Measurements from ENCODE around the gene SLC26A9. TPM values are rescaled to one million over a fixed set of nuclear protein-coding genes. Genes with fewer than 3 reads are reported as not detected.
"Not testable (repeated sequence)": the region's sequence is repeated elsewhere in the genome, so short reads cannot be mapped to it uniquely, and the experiment has no call there.

The SLC26A9 gene
- total and polyA plus RNA-seq, 2 experiments from 2014 or later = not detected

DNA sequence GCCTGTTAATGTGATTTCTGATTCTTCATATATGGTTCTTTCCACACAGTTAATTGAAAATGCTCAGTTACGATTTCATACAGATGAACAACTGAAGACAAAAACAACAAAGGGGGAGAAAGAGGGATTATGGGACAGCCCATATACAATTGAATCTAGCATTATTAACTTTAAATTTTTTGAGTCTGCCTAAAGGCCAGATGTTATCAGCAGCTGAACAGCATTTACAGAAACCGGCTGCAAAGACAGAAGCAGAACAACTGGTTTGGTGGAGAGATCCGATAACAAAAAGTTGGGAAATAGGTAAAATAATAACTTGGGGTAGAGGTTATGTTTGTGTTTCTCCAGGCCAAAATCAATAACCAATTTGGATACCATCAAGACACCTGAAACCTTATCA, 49.1 kb downstream of the SLC26A9 start:
- H3K27me3 ChIP-seq (ENCODE audit: insufficient read depth); H3K27ac Mint-ChIP-seq; H4K20me1 ChIP-seq (replicated peaks; ENCODE audit: insufficient read depth); H2AFZ ChIP-seq; H3K27ac ChIP-seq (ENCODE audit: low read depth); H3K4me1 ChIP-seq (ENCODE audit: insufficient read depth); H3K27me3 Mint-ChIP-seq (ENCODE audit: insufficient read depth, low read depth, poor library complexity); H3K79me2 ChIP-seq (replicated peaks; ENCODE audit: insufficient read depth); H3K4me3 ChIP-seq; H3F3A ChIP-seq (replicated peaks; ENCODE audit: low read depth); ATAC-seq; H3K4me3 Mint-ChIP-seq; H3K36me3 ChIP-seq (ENCODE audit: insufficient read depth); H3K9me2 ChIP-seq (ENCODE audit: insufficient read depth); DNase-seq (ENCODE audit: low spot score): not testable (repeated sequence)
- Mint-ChIP-seq H3K36me3 (ENCODE audit: low read depth) (peaks cover 20% of the 10 kb centered on the region), H3K4me1 (peaks cover 14% of the 10 kb centered on the region; the same call in 2 of the 3 replicates), H3K9me3 (peaks cover 51% of the 10 kb centered on the region)
- H3K4me2 ChIP-seq = 0 out of 2 replicates have a peak overlapping the region, but pooled peaks have one; percentile 52

DNA sequence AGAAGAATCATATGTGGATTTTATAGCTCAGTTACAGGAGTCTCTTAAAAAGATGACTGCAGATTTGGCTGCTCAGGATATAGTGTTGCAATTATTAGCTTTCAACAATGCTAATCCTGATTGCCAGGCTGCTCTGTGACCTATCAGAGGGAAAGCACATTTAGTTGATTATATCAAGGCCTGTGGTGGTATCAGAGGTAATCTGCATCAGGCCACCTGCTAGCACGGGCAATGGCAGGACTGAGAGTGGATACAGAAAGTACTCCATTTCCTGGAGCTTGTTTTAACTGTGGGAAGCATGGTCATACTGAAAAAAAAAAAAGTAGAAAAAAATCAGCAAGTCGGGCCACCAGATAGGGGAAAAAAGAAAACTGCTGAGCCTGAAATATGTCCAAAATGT, 51.1 kb downstream of the SLC26A9 start:
- peaks cover 51% of the 10 kb centered on the region for H3K9me3 Mint-ChIP-seq
- DNase-seq (ENCODE audit: low spot score); H3K4me3 ChIP-seq; H3F3A ChIP-seq (replicated peaks; ENCODE audit: low read depth); H3K4me3 Mint-ChIP-seq; H3K4me2 ChIP-seq; ATAC-seq; H3K27ac Mint-ChIP-seq; H3K27me3 ChIP-seq (ENCODE audit: insufficient read depth); H3K27ac ChIP-seq (ENCODE audit: low read depth); H3K79me2 ChIP-seq (replicated peaks; ENCODE audit: insufficient read depth); H3K27me3 Mint-ChIP-seq (ENCODE audit: insufficient read depth, low read depth, poor library complexity); H3K4me1 ChIP-seq (ENCODE audit: insufficient read depth); H4K20me1 ChIP-seq (replicated peaks; ENCODE audit: insufficient read depth); H2AFZ ChIP-seq; H3K36me3 ChIP-seq (ENCODE audit: insufficient read depth); H3K9me2 ChIP-seq (ENCODE audit: insufficient read depth): not testable (repeated sequence)
- peaks cover 14% of the 10 kb centered on the region; the same call in 2 of the 3 replicates for H3K4me1 Mint-ChIP-seq
- peaks cover 20% of the 10 kb centered on the region for H3K36me3 Mint-ChIP-seq (ENCODE audit: low read depth)

DNA sequence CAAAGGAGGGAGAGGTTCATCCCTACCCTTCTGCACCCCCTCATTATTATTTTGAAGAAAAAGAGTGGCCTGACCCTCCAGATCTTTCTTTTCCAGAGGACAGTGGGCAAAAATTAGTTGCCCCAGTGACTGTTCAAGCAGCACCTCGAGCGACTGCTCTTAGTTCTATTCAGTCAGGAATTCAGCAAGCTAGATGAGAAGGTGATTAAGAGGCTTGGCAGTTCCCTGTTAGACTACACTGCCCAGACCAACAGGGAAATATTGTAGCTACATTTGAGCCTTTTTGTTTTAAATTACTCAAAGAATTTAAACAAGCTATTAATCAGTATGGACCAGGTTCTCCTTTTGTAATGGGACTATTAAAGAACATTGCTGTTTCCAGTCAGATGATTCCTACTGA, 51.8 kb downstream of the SLC26A9 start:
- H3K4me1 ChIP-seq (ENCODE audit: insufficient read depth); DNase-seq (ENCODE audit: low spot score); ATAC-seq: not testable (repeated sequence)

DNA sequence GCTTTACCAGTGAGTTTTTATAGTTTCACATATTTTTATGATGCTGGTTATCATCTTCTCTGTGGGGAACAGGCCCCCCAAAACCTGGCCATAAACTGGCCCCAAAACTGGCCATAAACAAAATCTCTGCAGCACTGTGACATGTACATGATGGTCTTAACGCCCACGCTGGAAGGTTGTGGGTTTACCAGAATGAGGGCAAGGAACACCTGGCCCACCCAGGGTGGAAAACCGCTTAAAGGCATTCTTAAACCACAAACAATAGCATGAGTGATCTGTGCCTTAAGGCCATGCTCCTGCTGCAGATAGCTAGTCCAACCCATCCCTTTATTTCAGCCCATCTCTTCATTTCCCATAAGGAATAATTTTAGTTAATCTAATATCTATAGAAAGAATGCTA, 52.6 kb downstream of the SLC26A9 start:
- not testable (repeated sequence) for H2AFZ ChIP-seq; H3K4me3 Mint-ChIP-seq; ATAC-seq; H3K79me2 ChIP-seq (replicated peaks; ENCODE audit: insufficient read depth); H3K4me2 ChIP-seq; H3K36me3 ChIP-seq (ENCODE audit: insufficient read depth); H3K27me3 ChIP-seq (ENCODE audit: insufficient read depth); H4K20me1 ChIP-seq (replicated peaks; ENCODE audit: insufficient read depth); H3K4me1 ChIP-seq (ENCODE audit: insufficient read depth); H3K27ac Mint-ChIP-seq; H3K9me2 ChIP-seq (ENCODE audit: insufficient read depth); H3F3A ChIP-seq (replicated peaks; ENCODE audit: low read depth); H3K27me3 Mint-ChIP-seq (ENCODE audit: insufficient read depth, low read depth, poor library complexity); H3K27ac ChIP-seq (ENCODE audit: low read depth); DNase-seq (ENCODE audit: low spot score); H3K4me3 ChIP-seq
- Mint-ChIP-seq H3K9me3 (peaks cover 38% of the 10 kb centered on the region), H3K36me3 (ENCODE audit: low read depth) (peaks cover 10% of the 10 kb centered on the region), H3K4me1 (peaks cover 14% of the 10 kb centered on the region; the same call in 2 of the 3 replicates)

More for the DNA sequence above, 51.8 kb downstream of the SLC26A9 start:
- not testable (repeated sequence) for H3K27me3 ChIP-seq (ENCODE audit: insufficient read depth); H2AFZ ChIP-seq; H3K27ac Mint-ChIP-seq; H4K20me1 ChIP-seq (replicated peaks; ENCODE audit: insufficient read depth); H3K36me3 ChIP-seq (ENCODE audit: insufficient read depth); H3K4me3 Mint-ChIP-seq; H3K79me2 ChIP-seq (replicated peaks; ENCODE audit: insufficient read depth); H3K9me2 ChIP-seq (ENCODE audit: insufficient read depth); H3K4me3 ChIP-seq; H3K27ac ChIP-seq (ENCODE audit: low read depth); H3K27me3 Mint-ChIP-seq (ENCODE audit: insufficient read depth, low read depth, poor library complexity); H3K4me2 ChIP-seq; H3F3A ChIP-seq (replicated peaks; ENCODE audit: low read depth)
- peaks cover 46% of the 10 kb centered on the region for H3K9me3 Mint-ChIP-seq
- peaks cover 17% of the 10 kb centered on the region for H3K36me3 Mint-ChIP-seq (ENCODE audit: low read depth)
- H3K4me1 Mint-ChIP-seq = peaks cover 14% of the 10 kb centered on the region; the same call in 2 of the 3 replicates

DNA sequence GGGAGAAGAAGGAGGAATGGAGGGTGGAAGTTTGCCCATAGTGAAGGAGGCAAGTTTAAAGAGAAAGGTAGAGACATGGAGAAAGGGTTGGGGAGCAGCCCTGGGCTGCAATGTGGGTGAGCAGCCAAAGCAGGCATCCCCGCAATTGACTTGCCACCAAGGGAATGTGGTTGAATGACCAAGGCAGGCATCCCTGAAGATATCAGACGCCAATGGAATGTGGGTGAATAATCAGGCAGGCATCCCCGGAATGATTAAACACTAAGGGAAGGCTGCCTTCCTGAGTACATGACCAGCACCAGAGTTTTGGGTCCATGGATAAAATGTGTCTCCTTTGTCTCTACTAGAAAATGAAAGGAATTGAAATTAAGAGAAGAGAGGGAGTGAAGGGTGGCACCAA, 53.5 kb downstream of the SLC26A9 start:
- not testable (repeated sequence) for ATAC-seq; H3F3A ChIP-seq (replicated peaks; ENCODE audit: low read depth); H2AFZ ChIP-seq; H3K27ac Mint-ChIP-seq; H4K20me1 ChIP-seq (replicated peaks; ENCODE audit: insufficient read depth); H3K4me3 Mint-ChIP-seq; H3K9me2 ChIP-seq (ENCODE audit: insufficient read depth); H3K27me3 ChIP-seq (ENCODE audit: insufficient read depth); H3K4me2 ChIP-seq; H3K4me1 ChIP-seq (ENCODE audit: insufficient read depth); H3K36me3 ChIP-seq (ENCODE audit: insufficient read depth); H3K79me2 ChIP-seq (replicated peaks; ENCODE audit: insufficient read depth); H3K4me3 ChIP-seq; H3K27ac ChIP-seq (ENCODE audit: low read depth); DNase-seq (ENCODE audit: low spot score); H3K27me3 Mint-ChIP-seq (ENCODE audit: insufficient read depth, low read depth, poor library complexity)
- Mint-ChIP-seq H3K9me3 (peaks cover 30% of the 10 kb centered on the region), H3K4me1 (peaks cover 14% of the 10 kb centered on the region; the same call in 2 of the 3 replicates), H3K36me3 (ENCODE audit: low read depth) (peaks cover 10% of the 10 kb centered on the region; the same call in 2 of the 3 replicates)

DNA sequence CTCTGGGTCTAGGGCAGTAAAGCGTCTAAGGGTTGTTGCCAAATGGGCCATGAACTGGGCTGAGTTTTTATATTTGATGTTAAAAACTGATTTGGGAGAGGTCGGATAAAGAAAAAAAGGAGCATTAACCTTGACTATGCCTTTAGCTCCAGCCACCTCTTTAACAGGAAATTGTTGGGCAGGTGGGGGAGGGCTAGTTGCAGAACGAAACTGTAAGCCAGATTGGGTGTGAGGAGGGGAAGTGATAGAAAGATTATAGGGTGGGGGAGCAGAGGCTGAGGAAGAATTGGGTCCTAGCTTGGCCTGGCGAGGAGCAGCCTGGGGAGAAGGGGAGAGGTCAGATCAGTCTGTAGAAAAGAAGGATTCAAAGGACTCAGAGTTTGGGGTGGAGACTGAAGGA, 54.2 kb downstream of the SLC26A9 start:
- not testable (repeated sequence) for H3K4me3 Mint-ChIP-seq; H2AFZ ChIP-seq; ATAC-seq; H3F3A ChIP-seq (replicated peaks; ENCODE audit: low read depth); H3K27me3 ChIP-seq (ENCODE audit: insufficient read depth); H3K9me2 ChIP-seq (ENCODE audit: insufficient read depth); H3K4me2 ChIP-seq; H3K27ac Mint-ChIP-seq; DNase-seq (ENCODE audit: low spot score); H3K4me3 ChIP-seq; H4K20me1 ChIP-seq (replicated peaks; ENCODE audit: insufficient read depth); H3K79me2 ChIP-seq (replicated peaks; ENCODE audit: insufficient read depth); H3K4me1 ChIP-seq (ENCODE audit: insufficient read depth); H3K27me3 Mint-ChIP-seq (ENCODE audit: insufficient read depth, low read depth, poor library complexity); H3K27ac ChIP-seq (ENCODE audit: low read depth); H3K4me1 Mint-ChIP-seq; H3K36me3 ChIP-seq (ENCODE audit: insufficient read depth)
- H3K36me3 Mint-ChIP-seq (ENCODE audit: low read depth) = peaks cover 10% of the 10 kb centered on the region; the same call in 2 of the 3 replicates
- peaks cover 25% of the 10 kb centered on the region for H3K9me3 Mint-ChIP-seq

Measured in GM23338 (cell line).